ENCODE measurements around the gene AGTRAP.

AGTRAP gene

DNA sequence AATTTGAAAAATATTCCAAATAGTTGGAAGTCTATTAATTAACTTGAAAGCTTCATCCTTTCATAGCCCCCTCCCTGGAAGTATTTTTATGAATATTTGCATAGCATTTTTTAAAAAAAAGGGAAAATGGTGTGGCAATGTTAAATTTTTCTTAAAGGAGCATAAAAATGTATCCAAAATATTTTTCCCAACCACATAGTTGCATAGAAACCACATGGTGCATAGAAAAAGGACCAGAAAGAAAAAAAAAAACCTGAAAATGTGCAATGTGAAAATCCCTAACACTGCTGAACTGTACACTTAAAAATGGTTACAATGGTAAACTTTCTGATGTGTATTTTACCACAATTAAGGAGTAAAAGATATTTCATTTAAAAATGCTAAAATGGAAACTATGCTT lies 34.1 kb downstream of the AGTRAP start:
- Histone ChIP-seq H3K9ac (ENCODE audit: low read depth in 1 of 2, low read length in 2 of 2) (no peak overlapping the region), H3K9me3 (ENCODE audit: control insufficient read depth in 2 of 2, low read length in 2 of 2) (no peaks in the 10 kb centered on the region), H3K27ac (ENCODE audit: low read depth in 2 of 2, low read length in 2 of 2) (no peak overlapping the region), H3K36me3 (ENCODE audit: control insufficient read depth in 2 of 2, insufficient read depth in 2 of 2, low read length in 2 of 2) (no peaks in the 10 kb centered on the region), H3K4me1 (ENCODE audit: control insufficient read depth in 2 of 2, insufficient read depth in 2 of 2, low read length in 2 of 2) (no peaks in the 10 kb centered on the region), H3K4me3 (ENCODE audit: low read length in 2 of 2) (no peak overlapping the region), H3K27me3 (ENCODE audit: control insufficient read depth in 2 of 2, insufficient read depth in 2 of 2, low read length in 2 of 2) (no peaks in the 10 kb centered on the region)

DNA sequence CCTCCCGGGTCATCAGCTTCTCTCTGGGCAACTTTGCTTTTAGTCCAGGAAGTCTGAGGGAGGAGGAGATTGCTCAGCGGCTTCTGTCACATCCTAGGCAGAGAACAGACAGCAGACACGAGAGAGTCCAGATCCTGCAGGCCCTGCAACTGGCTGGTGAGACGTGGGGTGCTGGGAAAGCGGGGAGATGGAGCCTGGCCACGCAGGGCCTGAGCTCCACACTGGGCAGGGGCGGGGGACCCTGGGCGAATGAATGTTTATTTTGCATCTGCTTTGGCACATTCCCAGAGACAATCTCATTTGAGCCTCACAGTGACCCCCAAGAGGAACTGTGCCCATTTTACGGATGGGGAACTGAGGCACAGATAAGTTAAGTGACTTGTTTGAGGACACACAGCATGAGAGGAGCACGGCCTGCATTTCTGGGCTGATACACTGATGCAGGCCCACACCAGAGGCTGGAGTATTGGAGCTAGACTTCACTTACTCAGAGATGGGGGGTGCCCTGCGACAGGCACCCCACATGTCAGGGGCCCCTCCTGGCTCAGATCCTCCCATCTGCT lies 35.6 kb downstream of the AGTRAP start:
- Histone ChIP-seq H3K4me1 (ENCODE audit: control insufficient read depth in 2 of 2, insufficient read depth in 2 of 2, low read length in 2 of 2) (no peaks in the 10 kb centered on the region), H3K27me3 (ENCODE audit: control insufficient read depth in 2 of 2, insufficient read depth in 2 of 2, low read length in 2 of 2) (no peaks in the 10 kb centered on the region), H3K27ac (ENCODE audit: low read depth in 2 of 2, low read length in 2 of 2) (no peak overlapping the region), H3K36me3 (ENCODE audit: control insufficient read depth in 2 of 2, insufficient read depth in 2 of 2, low read length in 2 of 2) (no peaks in the 10 kb centered on the region), H3K9me3 (ENCODE audit: control insufficient read depth in 2 of 2, low read length in 2 of 2) (no peaks in the 10 kb centered on the region), H3K4me3 (ENCODE audit: low read length in 2 of 2) (no peak overlapping the region), H3K9ac (ENCODE audit: low read depth in 1 of 2, low read length in 2 of 2) (no peak overlapping the region)

GRCh38 chr1:11772458-11772857 lies 36.5 kb downstream of the AGTRAP start:
- H3K9me3 ChIP-seq (ENCODE audit: control insufficient read depth in 2 of 2, low read length in 2 of 2), result no peaks in the 10 kb centered on the region
- H3K9ac ChIP-seq (ENCODE audit: low read depth in 1 of 2, low read length in 2 of 2), result no peak overlapping the region
- H3K4me1 ChIP-seq (ENCODE audit: control insufficient read depth in 2 of 2, insufficient read depth in 2 of 2, low read length in 2 of 2), result no peaks in the 10 kb centered on the region
- H3K27ac ChIP-seq (ENCODE audit: low read depth in 2 of 2, low read length in 2 of 2), result no peak overlapping the region
- no peaks in the 10 kb centered on the region for H3K36me3 ChIP-seq (ENCODE audit: control insufficient read depth in 2 of 2, insufficient read depth in 2 of 2, low read length in 2 of 2)
- no peak overlapping the region for H3K4me3 ChIP-seq (ENCODE audit: low read length in 2 of 2)
- no peaks in the 10 kb centered on the region for H3K27me3 ChIP-seq (ENCODE audit: control insufficient read depth in 2 of 2, insufficient read depth in 2 of 2, low read length in 2 of 2)

GRCh38 chr1:11774753-11775152 lies 38.8 kb downstream of the AGTRAP start:
- H3K27ac ChIP-seq (ENCODE audit: low read depth in 2 of 2, low read length in 2 of 2), result no peak overlapping the region
- H3K4me1 ChIP-seq (ENCODE audit: control insufficient read depth in 2 of 2, insufficient read depth in 2 of 2, low read length in 2 of 2), result no peaks in the 10 kb centered on the region
- H3K4me3 ChIP-seq (ENCODE audit: low read length in 2 of 2), result no peak overlapping the region
- no peaks in the 10 kb centered on the region for H3K9me3 ChIP-seq (ENCODE audit: control insufficient read depth in 2 of 2, low read length in 2 of 2)
- H3K9ac ChIP-seq (ENCODE audit: low read depth in 1 of 2, low read length in 2 of 2), result no peak overlapping the region
- H3K27me3 ChIP-seq (ENCODE audit: control insufficient read depth in 2 of 2, insufficient read depth in 2 of 2, low read length in 2 of 2), result no peaks in the 10 kb centered on the region
- no peaks in the 10 kb centered on the region for H3K36me3 ChIP-seq (ENCODE audit: control insufficient read depth in 2 of 2, insufficient read depth in 2 of 2, low read length in 2 of 2)

GRCh38 chr1:11777658-11778322 lies 41.9 kb downstream of the AGTRAP start:
- H3K9ac ChIP-seq (ENCODE audit: low read depth in 1 of 2, low read length in 2 of 2), result no peak overlapping the region
- no peaks in the 10 kb centered on the region for H3K4me1 ChIP-seq (ENCODE audit: control insufficient read depth in 2 of 2, insufficient read depth in 2 of 2, low read length in 2 of 2)
- H3K9me3 ChIP-seq (ENCODE audit: control insufficient read depth in 2 of 2, low read length in 2 of 2), result no peaks in the 10 kb centered on the region
- no peak overlapping the region for H3K27ac ChIP-seq (ENCODE audit: low read depth in 2 of 2, low read length in 2 of 2)
- no peak overlapping the region for H3K4me3 ChIP-seq (ENCODE audit: low read length in 2 of 2)
- H3K36me3 ChIP-seq (ENCODE audit: control insufficient read depth in 2 of 2, insufficient read depth in 2 of 2, low read length in 2 of 2), result no peaks in the 10 kb centered on the region
- no peaks in the 10 kb centered on the region for H3K27me3 ChIP-seq (ENCODE audit: control insufficient read depth in 2 of 2, insufficient read depth in 2 of 2, low read length in 2 of 2)

DNA sequence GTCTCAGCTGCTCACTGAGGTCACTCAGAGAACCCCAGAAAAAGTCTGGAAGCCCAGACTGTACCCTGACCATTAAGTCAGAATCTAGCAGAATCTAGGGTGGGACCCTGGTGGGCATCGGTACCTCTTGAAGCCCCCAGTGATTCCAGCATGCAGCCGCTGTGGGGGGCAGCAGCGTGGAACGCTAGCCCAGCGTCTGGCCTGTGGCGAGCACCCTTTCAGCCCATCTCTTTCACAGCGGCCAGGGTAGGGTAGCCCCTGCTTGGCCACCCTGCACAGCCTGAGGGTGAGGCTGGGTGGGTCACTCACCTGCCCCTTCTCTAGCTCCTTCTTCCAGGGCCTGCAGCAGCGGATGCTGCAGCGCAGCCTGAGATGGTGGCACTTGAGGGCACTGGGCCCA lies 42.4 kb downstream of the AGTRAP start:
- no peaks in the 10 kb centered on the region for H3K27me3 ChIP-seq (ENCODE audit: control insufficient read depth in 2 of 2, insufficient read depth in 2 of 2, low read length in 2 of 2)
- no peaks in the 10 kb centered on the region for H3K9me3 ChIP-seq (ENCODE audit: control insufficient read depth in 2 of 2, low read length in 2 of 2)
- H3K4me1 ChIP-seq (ENCODE audit: control insufficient read depth in 2 of 2, insufficient read depth in 2 of 2, low read length in 2 of 2), result no peaks in the 10 kb centered on the region
- H3K36me3 ChIP-seq (ENCODE audit: control insufficient read depth in 2 of 2, insufficient read depth in 2 of 2, low read length in 2 of 2), result no peaks in the 10 kb centered on the region
- no peak overlapping the region for H3K27ac ChIP-seq (ENCODE audit: low read depth in 2 of 2, low read length in 2 of 2)
- H3K4me3 ChIP-seq (ENCODE audit: low read length in 2 of 2), result no peak overlapping the region
- no peak overlapping the region for H3K9ac ChIP-seq (ENCODE audit: low read depth in 1 of 2, low read length in 2 of 2)

GRCh38 chr1:11778844-11779623 lies 43.1 kb downstream of the AGTRAP start:
- Histone ChIP-seq H3K9me3 (ENCODE audit: control insufficient read depth in 2 of 2, low read length in 2 of 2) (no peaks in the 10 kb centered on the region), H3K4me1 (ENCODE audit: control insufficient read depth in 2 of 2, insufficient read depth in 2 of 2, low read length in 2 of 2) (no peaks in the 10 kb centered on the region), H3K27me3 (ENCODE audit: control insufficient read depth in 2 of 2, insufficient read depth in 2 of 2, low read length in 2 of 2) (no peaks in the 10 kb centered on the region), H3K36me3 (ENCODE audit: control insufficient read depth in 2 of 2, insufficient read depth in 2 of 2, low read length in 2 of 2) (no peaks in the 10 kb centered on the region), H3K9ac (ENCODE audit: low read depth in 1 of 2, low read length in 2 of 2) (no peak overlapping the region), H3K27ac (ENCODE audit: low read depth in 2 of 2, low read length in 2 of 2) (no peak overlapping the region), H3K4me3 (ENCODE audit: low read length in 2 of 2) (no peak overlapping the region)

DNA sequence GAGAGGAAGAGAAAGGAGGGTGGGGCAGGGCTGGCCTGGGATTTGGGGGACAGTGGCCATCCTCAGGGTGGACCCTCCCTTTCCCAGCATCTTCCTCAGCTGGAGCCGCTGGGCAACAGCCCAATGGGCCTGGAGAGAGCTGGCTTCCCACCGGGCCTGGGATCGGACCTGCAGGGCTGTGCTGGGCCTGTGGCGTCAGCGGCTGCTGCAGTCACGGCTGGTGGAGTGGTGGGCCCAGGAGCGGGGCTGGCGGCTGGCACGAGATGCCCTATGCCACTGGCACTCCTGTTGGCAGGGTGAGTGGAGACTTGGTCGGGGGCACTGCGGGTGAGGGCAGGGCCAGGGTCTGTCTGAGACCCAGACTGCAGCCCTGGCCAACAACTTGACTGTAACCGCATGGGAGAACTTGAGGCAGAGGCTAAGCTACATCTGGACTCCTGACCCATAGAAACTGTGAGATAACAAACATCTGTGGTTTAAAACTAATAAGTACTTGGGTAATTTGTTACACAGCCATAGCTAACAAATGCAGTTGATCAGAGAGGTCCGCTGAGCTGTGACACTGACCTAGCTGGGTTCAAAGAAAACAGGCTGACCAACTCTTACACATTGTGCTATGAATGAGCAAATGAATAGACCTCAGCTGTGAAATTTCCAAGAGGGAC lies 43.9 kb downstream of the AGTRAP start:
- Histone ChIP-seq H3K27me3 (ENCODE audit: control insufficient read depth in 2 of 2, insufficient read depth in 2 of 2, low read length in 2 of 2) (no peaks in the 10 kb centered on the region), H3K36me3 (ENCODE audit: control insufficient read depth in 2 of 2, insufficient read depth in 2 of 2, low read length in 2 of 2) (no peaks in the 10 kb centered on the region), H3K27ac (ENCODE audit: low read depth in 2 of 2, low read length in 2 of 2) (no peak overlapping the region), H3K4me3 (ENCODE audit: low read length in 2 of 2) (no peak overlapping the region), H3K9me3 (ENCODE audit: control insufficient read depth in 2 of 2, low read length in 2 of 2) (no peaks in the 10 kb centered on the region), H3K4me1 (ENCODE audit: control insufficient read depth in 2 of 2, insufficient read depth in 2 of 2, low read length in 2 of 2) (peaks cover 0 to 4% of the 10 kb centered on the region in 2 donors), H3K9ac (ENCODE audit: low read depth in 1 of 2, low read length in 2 of 2) (no peak overlapping the region)

- no peak overlapping the region for H3K9ac ChIP-seq (ENCODE audit: low read depth in 1 of 2, low read length in 2 of 2)
- no peaks in the 10 kb centered on the region for H3K27me3 ChIP-seq (ENCODE audit: control insufficient read depth in 2 of 2, insufficient read depth in 2 of 2, low read length in 2 of 2)
- peaks cover 5% of the 10 kb centered on the region in 2 donors for H3K4me1 ChIP-seq (ENCODE audit: control insufficient read depth in 2 of 2, insufficient read depth in 2 of 2, low read length in 2 of 2)
- H3K9me3 ChIP-seq (ENCODE audit: control insufficient read depth in 2 of 2, low read length in 2 of 2), result no peaks in the 10 kb centered on the region
- H3K27ac ChIP-seq (ENCODE audit: low read depth in 2 of 2, low read length in 2 of 2), result no peak overlapping the region
- no peak overlapping the region for H3K4me3 ChIP-seq (ENCODE audit: low read length in 2 of 2)
- H3K36me3 ChIP-seq (ENCODE audit: control insufficient read depth in 2 of 2, insufficient read depth in 2 of 2, low read length in 2 of 2), result no peaks in the 10 kb centered on the region
Observed at GRCh38 chr1:11780380-11781147, 44.6 kb downstream of the AGTRAP start.

All from mucosa of rectum (tissue), 2 donors.